Activated CD8-positive, alpha-beta T cell treated with anti-CD3 and anti-CD28 coated beads for 36 hours (primary cell): ENCODE measurements around the gene SLC29A1. TPM values are rescaled to one million over a fixed set of nuclear protein-coding genes. Genes with fewer than 3 reads are reported as not detected.

ENCODE experiments used
- ATAC-seq: fragments of 200-7000 bp; cut with Tn5 transposase; one replicate; pipeline ENCODE4 v1.10.0; 2021; ENCODE audit warnings: mild to moderate bottlenecking, moderate library complexity
- CTCF ChIA-PET: fragments of 350-600 bp; sonication (Branson Sonifier 250); formaldehyde crosslinking; loops from one replicate; lab custom pipeline; 2021; ENCODE audit warnings: antibody characterized with exemption; lab: Charles Lee
- POLR2A ChIA-PET: fragments of 350-600 bp; sonication (Branson Sonifier 250); formaldehyde crosslinking; loops from one replicate; lab custom pipeline; 2021; ENCODE audit warnings: antibody characterized with exemption; lab: Charles Lee
- DNase-seq: peaks from one replicate; pipeline ENCODE4 v3.0.0-alpha.2; 2020
- H3K27ac Mint-ChIP-seq: one replicate; pipeline ENCODE4 v1.8.0; 2021; ENCODE audit warnings: mild to moderate bottlenecking, mixed read lengths
- H3K27me3 Mint-ChIP-seq: one replicate; pipeline ENCODE4 v1.8.0; 2021; ENCODE audit warnings: mixed read lengths
- H3K36me3 Mint-ChIP-seq: one replicate; pipeline ENCODE4 v1.8.0; 2021; ENCODE audit warnings: low read depth, mixed read lengths
- H3K4me1 Mint-ChIP-seq: one replicate; pipeline ENCODE4 v1.8.0; 2021; ENCODE audit warnings: low read depth, mixed read lengths
- H3K4me3 Mint-ChIP-seq: one replicate; pipeline ENCODE4 v1.8.0; 2021; ENCODE audit warnings: mild to moderate bottlenecking, moderate library complexity, mixed read lengths
- H3K9me3 Mint-ChIP-seq: one replicate; pipeline ENCODE4 v1.8.0; 2021; ENCODE audit warnings: mixed read lengths
- CTCF ChIP-seq: fragments of 200-600 bp; IDR thresholded peaks from one replicate; pipeline ENCODE4 v1.8.0; 2022; ENCODE audit warnings: antibody characterized with exemption, mild to moderate bottlenecking
- intact Hi-C: fragments of 100-400 bp; cut with micrococcal nuclease; formaldehyde crosslinking; loops from one replicate; pipeline ENCODE4 v1.10.0; 2022
- total RNA-seq, 2 experiments: library from RNA; stranded (reverse); gene quantifications; one replicate each; pipeline ENCODE4 v1.2.3, GENCODE V29; 2021

SLC29A1 gene
- total RNA-seq, 2 experiments from 2014 or later, result 56.1 to 57.4 TPM

DNA sequence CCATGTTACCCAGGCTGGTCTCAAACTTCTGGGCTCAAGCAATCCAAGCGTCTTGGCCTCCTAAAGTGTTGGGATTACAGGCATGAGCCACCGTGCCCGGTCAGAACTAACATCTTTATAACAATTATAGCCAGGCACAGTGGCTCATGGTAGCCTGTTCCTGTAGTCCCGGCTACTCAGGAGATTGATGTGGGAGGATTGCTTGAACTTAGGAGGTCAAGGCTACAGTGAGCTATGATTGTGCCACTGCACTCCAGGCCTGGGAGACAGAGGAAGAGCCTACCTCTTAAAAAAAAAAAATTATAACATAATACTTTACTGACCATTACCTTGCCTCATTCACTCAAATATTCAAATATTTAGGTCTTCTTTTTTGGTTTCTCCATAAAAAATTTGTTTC lies 23.5 kb upstream of the SLC29A1 start:
- intact Hi-C loops, result no loop called here
- ATAC-seq, result no peak
- no peak for TF ChIP-seq CTCF
- no peak overlapping the region for H3K27ac Mint-ChIP-seq
- no peaks in the 10 kb centered on the region for H3K36me3 Mint-ChIP-seq
- no peaks in the 10 kb centered on the region for H3K9me3 Mint-ChIP-seq
- H3K27me3 Mint-ChIP-seq, result peaks cover 2% of the 10 kb centered on the region
- no peak for DNase-seq
- ChIA-PET CTCF (no interaction called here), POLR2A (no interaction called here)
- no peaks in the 10 kb centered on the region for H3K4me1 Mint-ChIP-seq
- H3K4me3 Mint-ChIP-seq, result no peak overlapping the region

GRCh38 chr6:44201200-44201599 lies 22.2 kb upstream of the SLC29A1 start:
- H3K27me3 Mint-ChIP-seq, result peaks cover 2% of the 10 kb centered on the region
- ChIA-PET POLR2A (interaction anchor here (1.6 kb wide), 1 partner anchor 28 kb away, joined by 3 read pairs; no protein-coding TSS in a partner anchor), CTCF (no interaction called here)
- no peak for DNase-seq
- H3K4me1 Mint-ChIP-seq, result no peaks in the 10 kb centered on the region
- intact Hi-C loops, result no loop called here
- no peak for TF ChIP-seq CTCF
- H3K36me3 Mint-ChIP-seq, result no peaks in the 10 kb centered on the region
- no peaks in the 10 kb centered on the region for H3K9me3 Mint-ChIP-seq
- no peak overlapping the region for H3K4me3 Mint-ChIP-seq
- H3K27ac Mint-ChIP-seq, result no peak overlapping the region
- ATAC-seq, result no peak

- DNase-seq, result no peak
- no peak overlapping the region for H3K27ac Mint-ChIP-seq
- ChIA-PET CTCF (no interaction called here), POLR2A (interaction anchor here (1.6 kb wide), 1 partner anchor 29 kb away, joined by 3 read pairs; no protein-coding TSS in a partner anchor)
- TF ChIP-seq CTCF, result no peak
- H3K36me3 Mint-ChIP-seq, result no peaks in the 10 kb centered on the region
- no peak for ATAC-seq
- peaks cover 2% of the 10 kb centered on the region for H3K27me3 Mint-ChIP-seq
- intact Hi-C loops, result no loop called here
- H3K9me3 Mint-ChIP-seq, result no peaks in the 10 kb centered on the region
- H3K4me3 Mint-ChIP-seq, result no peak overlapping the region
- no peaks in the 10 kb centered on the region for H3K4me1 Mint-ChIP-seq
Observed at GRCh38 chr6:44201638-44202303, 21.6 kb upstream of the SLC29A1 start.

DNA sequence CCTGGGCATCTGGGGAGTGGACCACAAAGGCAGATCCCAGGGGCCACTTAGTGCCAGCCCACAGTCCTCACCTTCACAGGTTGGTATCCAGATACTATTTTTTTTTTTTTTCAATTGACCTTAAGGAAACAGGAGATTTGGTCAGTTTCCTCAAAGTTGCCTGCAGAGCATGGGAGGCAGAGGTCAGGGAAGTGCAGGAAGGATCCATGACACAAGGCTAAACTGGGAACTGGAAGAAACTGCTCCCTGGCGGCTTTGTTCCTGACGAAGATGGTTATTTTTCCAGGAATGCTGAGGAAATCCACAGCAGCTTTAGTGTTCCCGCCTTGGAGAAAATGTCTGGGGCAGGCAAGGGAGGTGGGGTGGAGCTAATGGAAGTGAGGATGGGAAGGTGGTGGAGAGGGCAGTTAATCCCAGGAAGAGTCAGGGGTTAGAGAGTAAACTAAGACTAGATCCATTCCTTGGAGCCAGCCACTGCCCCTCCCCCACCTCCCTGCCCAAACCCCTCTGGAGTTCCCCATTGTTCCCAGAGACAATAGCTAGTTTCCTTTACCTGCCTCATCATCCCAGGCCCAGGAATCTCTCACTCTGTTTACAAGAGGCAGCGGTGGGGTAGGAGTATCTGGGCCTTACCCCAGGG lies 20.9 kb upstream of the SLC29A1 start:
- intact Hi-C loops, result no loop called here
- DNase-seq (no peak), ATAC-seq (no peak)
- no peak for TF ChIP-seq CTCF
- H3K27ac Mint-ChIP-seq, result no peak overlapping the region
- CTCF ChIA-PET, result no interaction called here
- H3K36me3 Mint-ChIP-seq, result no peaks in the 10 kb centered on the region
- H3K4me1 Mint-ChIP-seq, result no peaks in the 10 kb centered on the region
- peaks cover 2% of the 10 kb centered on the region for H3K27me3 Mint-ChIP-seq
- no peak overlapping the region for H3K4me3 Mint-ChIP-seq
- H3K9me3 Mint-ChIP-seq, result no peaks in the 10 kb centered on the region
- POLR2A ChIA-PET, result interaction anchor here (0.7 kb wide), 1 partner anchor 90 kb away, joined by 3 read pairs; no protein-coding TSS in a partner anchor
